Activated T-cell treated with anti-CD3 and anti-CD28 coated beads for 24 hours (primary cell): ENCODE results near the gene PHETA1.

Source experiments
- DNase-seq: peaks from one replicate; pipeline ENCODE4 v3.0.0-alpha.2; 2020; ENCODE audit warnings: low read depth

Gene PHETA1

DNA sequence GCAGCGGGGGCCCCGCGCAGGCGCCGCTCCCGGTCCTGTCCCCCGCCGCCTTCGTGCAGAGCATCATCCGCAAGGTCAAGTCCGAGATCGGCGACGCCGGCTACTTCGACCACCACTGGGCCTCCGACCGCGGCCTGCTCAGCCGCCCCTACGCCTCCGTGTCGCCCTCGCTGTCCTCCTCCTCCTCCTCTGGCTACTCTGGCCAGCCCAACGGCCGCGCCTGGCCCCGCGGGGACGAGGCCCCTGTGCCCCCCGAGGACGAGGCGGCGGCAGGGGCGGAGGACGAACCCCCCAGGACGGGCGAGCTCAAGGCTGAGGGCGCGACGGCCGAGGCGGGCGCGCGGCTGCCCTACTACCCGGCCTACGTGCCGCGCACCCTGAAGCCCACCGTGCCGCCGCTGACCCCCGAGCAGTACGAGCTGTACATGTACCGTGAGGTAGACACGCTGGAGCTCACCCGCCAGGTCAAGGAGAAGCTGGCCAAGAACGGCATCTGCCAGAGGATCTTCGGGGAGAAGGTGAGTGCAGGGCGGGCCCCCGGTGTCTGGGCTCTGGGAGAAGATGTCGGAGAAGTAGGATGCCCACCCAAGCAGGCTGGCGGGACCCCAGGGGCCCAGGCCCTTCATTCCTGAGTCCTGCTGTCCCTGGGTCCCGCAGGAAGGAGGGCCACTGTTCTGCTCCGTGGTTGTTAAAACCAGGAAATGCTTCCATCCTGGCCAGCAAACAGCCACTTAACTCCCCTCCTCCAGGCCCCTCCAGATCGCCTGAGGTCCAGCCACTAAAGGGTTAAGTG lies 48.4 kb downstream of the PHETA1 start:
- no peak for DNase-seq

DNA sequence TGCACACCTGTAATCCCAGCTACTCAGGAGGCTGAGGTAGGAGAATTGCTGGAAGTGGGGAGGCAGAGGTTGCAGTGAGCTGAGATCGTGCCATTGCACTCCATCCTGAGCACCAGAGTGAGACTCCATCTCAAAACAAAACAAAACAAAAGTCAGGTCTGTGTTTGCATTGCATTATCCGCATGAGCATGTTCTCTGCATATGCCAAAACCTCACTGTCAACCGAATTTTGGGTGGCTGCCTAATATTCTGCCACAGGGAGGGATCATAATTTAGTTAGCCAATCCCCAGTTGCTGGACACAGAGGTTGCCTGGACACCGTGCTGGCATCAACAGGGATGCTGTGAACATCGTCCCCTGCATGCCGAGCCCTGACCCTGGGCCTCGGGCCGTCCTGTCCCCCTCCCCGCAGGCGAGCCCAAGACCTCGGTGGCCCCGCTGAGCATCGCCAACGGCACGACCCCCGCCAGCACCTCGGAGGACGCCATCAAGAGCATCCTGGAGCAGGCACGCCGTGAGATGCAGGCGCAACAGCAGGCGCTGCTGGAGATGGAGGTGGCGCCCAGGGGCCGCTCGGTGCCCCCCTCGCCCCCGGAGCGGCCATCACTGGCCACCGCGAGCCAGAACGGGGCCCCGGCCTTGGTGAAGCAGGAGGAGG lies 49.2 kb downstream of the PHETA1 start:
- DNase-seq: no peak

DNA sequence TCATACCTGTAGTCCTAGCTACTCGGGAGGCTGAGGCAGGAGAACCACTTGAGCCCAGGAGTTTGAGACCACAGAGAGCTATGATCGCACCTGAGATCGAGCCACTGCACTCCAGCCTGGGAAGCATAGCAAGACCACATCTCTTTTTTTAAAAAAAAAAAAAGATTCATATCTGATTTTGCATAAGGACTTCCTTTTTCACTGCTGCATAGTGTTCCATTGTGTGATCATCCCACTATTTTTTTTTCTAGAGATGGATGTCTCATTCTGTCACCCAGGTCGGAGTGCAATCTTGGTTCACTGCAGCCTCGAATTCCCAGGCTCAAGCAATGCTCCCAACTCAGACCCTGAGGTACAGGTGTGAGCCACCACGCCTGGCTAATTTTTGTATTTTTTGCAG lies 50.4 kb downstream of the PHETA1 start:
- DNase-seq: no peak

DNA sequence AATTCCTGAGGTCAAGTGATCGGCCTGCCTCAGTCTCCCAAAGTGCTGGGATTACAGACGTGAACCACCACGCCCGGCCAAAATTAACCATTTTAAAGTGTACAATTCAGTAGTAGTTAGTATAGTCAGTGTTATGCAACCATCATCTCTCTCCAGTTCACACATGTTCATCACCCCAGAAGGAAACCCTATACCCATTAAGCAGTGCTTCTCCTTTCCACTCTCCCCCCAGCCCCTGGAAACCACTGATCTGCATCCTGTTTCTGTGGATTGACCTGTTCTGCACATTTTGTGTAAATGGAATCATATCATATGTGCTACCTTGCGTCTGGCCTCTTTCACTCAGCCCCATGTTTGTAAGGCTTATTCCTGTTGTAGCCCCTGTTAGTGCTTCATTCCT lies 52.2 kb downstream of the PHETA1 start:
- no peak for DNase-seq

DNA sequence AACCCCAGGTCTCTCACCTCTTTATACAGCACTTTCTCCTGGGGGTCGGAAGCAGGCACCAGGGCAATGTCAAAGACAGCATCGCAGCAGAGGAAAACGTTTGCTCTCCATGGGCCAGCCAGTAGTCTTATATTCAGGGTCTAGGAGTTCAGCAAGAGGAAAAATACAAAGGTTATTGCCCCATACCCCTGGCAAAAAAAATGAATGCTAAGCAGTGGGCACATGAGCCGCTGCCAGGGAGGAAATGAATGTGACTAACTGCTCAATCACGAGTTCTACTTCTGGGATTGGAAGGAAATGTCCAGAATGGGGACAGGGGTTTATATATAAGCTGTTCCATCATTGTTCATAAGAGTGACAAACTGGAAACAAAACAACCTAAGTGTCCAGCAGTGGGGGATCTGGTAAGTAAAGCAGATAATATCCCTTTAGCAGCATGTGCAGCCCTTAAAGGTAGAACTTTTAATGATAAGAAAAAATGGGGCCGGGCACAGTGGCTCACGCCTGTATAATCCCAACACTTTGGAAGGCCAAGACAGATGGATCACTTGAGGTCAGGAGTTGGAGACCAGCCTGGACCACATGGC lies 53.8 kb downstream of the PHETA1 start:
- DNase-seq: no peak

DNA sequence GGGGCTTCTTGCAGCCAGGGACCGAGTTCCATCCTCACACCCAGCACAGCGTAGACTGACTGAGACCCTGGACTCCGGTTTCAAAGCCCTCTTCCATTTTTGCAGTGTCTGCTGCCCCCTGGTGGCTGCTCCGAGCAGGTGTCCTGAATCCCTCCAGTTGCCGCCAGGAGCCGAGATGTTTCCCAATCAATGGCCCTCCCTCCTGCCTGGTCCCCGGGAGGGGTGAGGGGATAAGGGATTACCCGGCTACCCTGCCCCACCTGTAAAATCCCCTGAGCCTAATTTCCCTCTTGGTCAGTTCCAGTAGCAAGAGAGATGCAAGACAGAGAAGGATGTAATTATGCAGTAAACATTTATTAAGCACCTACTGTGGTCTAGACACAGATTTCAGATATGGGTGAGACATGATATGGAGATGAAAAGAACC lies 55.0 kb downstream of the PHETA1 start:
- DNase-seq: peak; percentile 54

DNA sequence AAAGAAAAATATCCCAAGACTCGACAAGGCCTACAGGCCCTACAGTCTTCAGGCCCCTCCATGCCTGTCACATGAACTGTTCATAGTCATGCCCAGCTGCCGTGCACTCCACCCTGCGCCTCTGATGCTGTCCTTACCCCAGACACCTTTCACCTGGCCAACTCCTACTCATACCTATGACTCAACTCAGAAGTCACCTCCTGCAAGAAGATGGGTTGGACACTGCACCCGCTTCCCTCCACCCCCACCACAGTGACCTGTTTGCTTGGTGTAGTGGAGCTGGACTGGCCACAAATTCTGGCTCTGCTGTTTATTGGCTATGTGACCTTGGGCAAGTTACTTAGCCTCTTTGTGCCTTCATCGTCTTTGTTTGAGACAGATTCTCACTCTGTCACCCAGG lies 56.2 kb downstream of the PHETA1 start:
- no peak for DNase-seq

DNA sequence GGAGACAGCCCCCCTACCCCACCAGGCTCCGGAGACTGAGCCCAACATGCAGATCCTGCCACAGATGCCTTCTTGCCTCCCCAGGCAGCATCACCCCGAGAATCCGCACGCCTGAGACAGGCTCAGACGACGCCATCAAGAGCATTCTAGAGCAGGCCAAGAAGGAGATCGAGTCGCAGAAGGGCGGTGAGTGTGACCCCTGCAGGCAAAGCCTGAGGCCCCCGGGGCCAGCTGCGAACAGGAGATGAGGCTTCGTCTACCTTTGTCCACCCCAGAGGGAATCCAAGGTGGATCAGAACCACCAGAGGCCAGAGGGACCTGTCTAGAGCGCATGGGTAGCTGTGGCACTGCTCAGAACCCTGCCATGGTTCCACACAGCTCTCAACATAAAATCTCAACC lies 56.9 kb downstream of the PHETA1 start:
- no peak for DNase-seq

DNA sequence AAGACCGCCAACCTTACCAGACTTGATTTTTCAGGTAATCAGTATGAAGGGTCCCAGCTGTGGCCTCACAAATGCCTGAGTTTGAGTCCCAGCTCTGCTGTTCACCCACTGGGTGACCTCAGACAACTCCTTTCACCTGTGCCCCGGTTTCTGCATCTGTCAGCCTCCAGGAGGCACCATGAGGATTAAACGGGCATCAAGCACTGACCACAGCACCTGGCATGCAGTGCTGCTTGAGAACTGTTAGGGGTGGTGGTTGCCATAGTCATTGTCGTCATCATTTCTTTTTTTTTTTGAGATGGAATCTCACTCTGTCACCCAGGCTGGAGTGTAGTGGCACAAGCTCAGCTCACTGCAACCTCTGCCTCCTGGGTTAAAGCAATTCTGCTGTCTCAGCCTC lies 57.9 kb downstream of the PHETA1 start:
- DNase-seq: no peak
